HT1080 (cell line): Measurements from ENCODE around the gene GPRIN1. TPM values are rescaled to one million over a fixed set of nuclear protein-coding genes. Genes with fewer than 3 reads are reported as not detected.
A peak's percentile ranks its signal among the peaks of the same experiment; 100 is the strongest.

Source experiments
- DNase-seq: peaks from one replicate; pipeline ENCODE4 v3.0.0-alpha.2; 2015; ENCODE audit warnings: low read depth
- polyA plus RNA-seq, 2 experiments: library from polyadenylated mRNA; depleted of rRNA; stranded (reverse); fragments of >200 nt; gene quantifications; 2 replicates each; pipeline ENCODE4 v1.2.3, GENCODE V29; 2015
- total RNA-seq: library from RNA; depleted of rRNA; stranded (reverse); fragments of >200 nt; shearing (Covaris generic); gene quantifications from 2 replicates; pipeline ENCODE4 v1.2.3, GENCODE V29; 2014; rRNA removed

Gene GPRIN1
- total RNA-seq: 10.4 and 13.1 TPM in 2 replicates
- 5.6 and 5.7 TPM in 2 replicates for polyA plus RNA-seq (2015; cell fraction: cytosol; rRNA removed)
- 3.6 and 4.3 TPM in 2 replicates for polyA plus RNA-seq (2015; cell fraction: nucleus; rRNA removed)

GRCh38 chr5:176609724-176610434, at the start of gene GPRIN1:
Gene GPRIN1 (minus strand): TSS chr5:176610156. CDS start chr5:176599834, 10,322 bp downstream.
- DNase-seq: peak; percentile 44

- DNase-seq: no peak
These were observed 49.5 kb upstream of the GPRIN1 start for GRCh38 chr5:176659512-176659839.

GRCh38 chr5:176658817-176659511, 49.0 kb upstream of the GPRIN1 start:
- peak; percentile 13 for DNase-seq

- peak; percentile 71 for DNase-seq
These were observed 48.1 kb upstream of the GPRIN1 start for GRCh38 chr5:176658007-176658599.

GRCh38 chr5:176656467-176656990, 46.6 kb upstream of the GPRIN1 start:
- no peak for DNase-seq

GRCh38 chr5:176654856-176655255, 44.9 kb upstream of the GPRIN1 start:
- no peak for DNase-seq

GRCh38 chr5:176653401-176654385, 43.7 kb upstream of the GPRIN1 start:
- DNase-seq: no peak

- DNase-seq: peak; percentile 13
These were observed 42.2 kb upstream of the GPRIN1 start for GRCh38 chr5:176652136-176652535.

GRCh38 chr5:176651472-176651980, 41.6 kb upstream of the GPRIN1 start:
- no peak for DNase-seq

- DNase-seq: no peak
These were observed 40.5 kb upstream of the GPRIN1 start for GRCh38 chr5:176650354-176650884.

- no peak for DNase-seq
These were observed 38.7 kb upstream of the GPRIN1 start for GRCh38 chr5:176648474-176649194.

GRCh38 chr5:176647843-176648473, 38.0 kb upstream of the GPRIN1 start:
- peak; percentile 15 for DNase-seq

- DNase-seq: peak; percentile 97
These were observed 37.3 kb upstream of the GPRIN1 start, which contains the start of gene TSPAN17 for GRCh38 chr5:176647030-176647842. Gene TSPAN17 (plus strand): TSS chr5:176647484. CDS start chr5:176647616, 132 bp downstream.

- DNase-seq: no peak
These were observed 36.7 kb upstream of the GPRIN1 start for GRCh38 chr5:176646707-176647029.

- no peak for DNase-seq
These were observed 36.2 kb upstream of the GPRIN1 start for GRCh38 chr5:176646049-176646706.

GRCh38 chr5:176644878-176645670, 35.1 kb upstream of the GPRIN1 start:
- DNase-seq: no peak

GRCh38 chr5:176644294-176644693, 34.3 kb upstream of the GPRIN1 start:
- DNase-seq: no peak
